HEK293 (cell line): ENCODE data around the gene SIGLEC1.

Source experiments
- HOXA7 ChIP-seq: sonication (generic); formaldehyde crosslinking; IDR thresholded peaks from 2 replicates; pipeline ENCODE4 v1.8.1; 2022; ENCODE audit warnings: missing genetic modification reagents, borderline replicate concordance
- REPIN1 ChIP-seq: fragments of 450-650 bp; formaldehyde crosslinking; IDR thresholded peaks from 2 replicates; pipeline ENCODE4 v1.5.1; 2017; ENCODE audit warnings: missing biosample characterization, missing genetic modification characterization, low read depth
- SETDB1 ChIP-seq: IDR thresholded peaks from one replicate; pipeline ENCODE4 v1.6.1; 2017; ENCODE audit warnings: mild to moderate bottlenecking, low read length, moderate library complexity, mixed read lengths; ENCODE audit not compliant: insufficient read length
- TCF7L2 ChIP-seq: IDR thresholded peaks from 2 replicates; pipeline ENCODE4 v1.6.1; 2011; ENCODE audit warnings: low read depth, mild to moderate bottlenecking, inconsistent platforms, low read length, moderate library complexity, borderline replicate concordance
- YY1 ChIP-seq: fragments of 450-650 bp; formaldehyde crosslinking; IDR thresholded peaks from 2 replicates; pipeline ENCODE4 v1.5.1; 2018; ENCODE audit warnings: missing biosample characterization, missing genetic modification characterization
- ZBTB26 ChIP-seq: fragments of 450-650 bp; formaldehyde crosslinking; optimal IDR thresholded peaks from 2 replicates; pipeline ENCODE3; 2016; ENCODE audit warnings: missing biosample characterization, mild to moderate bottlenecking, missing genetic modification characterization
- ZNF843 ChIP-seq: fragments of 450-650 bp; formaldehyde crosslinking; IDR thresholded peaks from 2 replicates; pipeline ENCODE4 v1.5.1; 2016; ENCODE audit warnings: missing biosample characterization, missing genetic modification characterization
- TF ChIP-seq, protein P1 (sequence below): fragments of 450-650 bp; formaldehyde crosslinking; IDR thresholded peaks from 2 replicates; pipeline ENCODE4 v1.5.1; 2016; ENCODE audit warnings: missing biosample characterization, missing genetic modification characterization

GRCh38 chr20:3707508-3707899 lies 4.9 kb downstream of the SIGLEC1 start:
- TF ChIP-seq HOXA7 (CRISPR knock-in tag) (no peak), ZNF843 (no peak), TCF7L2 (no peak), SETDB1 (no peak), REPIN1 (no peak), YY1 (tag by site-specific recombination) (no peak), ZBTB26 (tag by site-specific recombination) (no peak)
- TF ChIP-seq, protein P1, sequence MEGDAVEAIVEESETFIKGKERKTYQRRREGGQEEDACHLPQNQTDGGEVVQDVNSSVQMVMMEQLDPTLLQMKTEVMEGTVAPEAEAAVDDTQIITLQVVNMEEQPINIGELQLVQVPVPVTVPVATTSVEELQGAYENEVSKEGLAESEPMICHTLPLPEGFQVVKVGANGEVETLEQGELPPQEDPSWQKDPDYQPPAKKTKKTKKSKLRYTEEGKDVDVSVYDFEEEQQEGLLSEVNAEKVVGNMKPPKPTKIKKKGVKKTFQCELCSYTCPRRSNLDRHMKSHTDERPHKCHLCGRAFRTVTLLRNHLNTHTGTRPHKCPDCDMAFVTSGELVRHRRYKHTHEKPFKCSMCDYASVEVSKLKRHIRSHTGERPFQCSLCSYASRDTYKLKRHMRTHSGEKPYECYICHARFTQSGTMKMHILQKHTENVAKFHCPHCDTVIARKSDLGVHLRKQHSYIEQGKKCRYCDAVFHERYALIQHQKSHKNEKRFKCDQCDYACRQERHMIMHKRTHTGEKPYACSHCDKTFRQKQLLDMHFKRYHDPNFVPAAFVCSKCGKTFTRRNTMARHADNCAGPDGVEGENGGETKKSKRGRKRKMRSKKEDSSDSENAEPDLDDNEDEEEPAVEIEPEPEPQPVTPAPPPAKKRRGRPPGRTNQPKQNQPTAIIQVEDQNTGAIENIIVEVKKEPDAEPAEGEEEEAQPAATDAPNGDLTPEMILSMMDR (tag by site-specific recombination), result no peak
